H1 (cell line): Measurements from ENCODE around the gene AMPD3. TPM values are rescaled to one million over a fixed set of nuclear protein-coding genes. Genes with fewer than 3 reads are reported as not detected.

Source experiments
- CTCF ChIA-PET: fragments of 300-600 bp; sonication (Branson Sonifier 250); formaldehyde crosslinking; loops from one replicate; lab custom pipeline; 2021; ENCODE audit not compliant: partially characterized antibody; lab: Charles Lee
- POLR2A ChIA-PET: fragments of 300-600 bp; sonication (Branson Sonifier 250); formaldehyde crosslinking; loops from one replicate; lab custom pipeline; 2021; ENCODE audit warnings: inconsistent platforms; ENCODE audit not compliant: partially characterized antibody; lab: Charles Lee
- DNase-seq, 2 experiments: peaks; one replicate each; pipeline versions ENCODE4 v3.0.0 to v3.0.0-alpha.2; 2010 to 2022; ENCODE audit warnings: low spot score in 2 of 2, low read depth in 1 of 2, mixed read lengths in 1 of 2
- FAIRE-seq: peaks from 2 replicates; lab custom pipeline; 2011; peaks lifted over from hg19 to GRCh38; lab: Jason Lieb, UNC
- H2AFZ ChIP-seq: 2 replicates; pipeline ENCODE4 v1.8.1; 2012; ENCODE audit warnings: low read length, inconsistent platforms
- H2AK5ac ChIP-seq: 2 replicates; pipeline ENCODE4 v1.6.1; 2013; ENCODE audit warnings: low read depth, low read length
- H2BK120ac ChIP-seq: replicated peaks from 2 replicates; pipeline ENCODE3; 2013; ENCODE audit warnings: low read depth, low read length, inconsistent platforms
- H2BK12ac ChIP-seq: 2 replicates; pipeline ENCODE4 v1.6.1; 2013; ENCODE audit warnings: low read depth, low read length
- H2BK15ac ChIP-seq: 2 replicates; pipeline ENCODE4 v1.6.1; 2013; ENCODE audit warnings: low read length
- H2BK20ac ChIP-seq: 2 replicates; pipeline ENCODE4 v1.6.1; 2013; ENCODE audit warnings: low read length
- H2BK5ac ChIP-seq: 2 replicates; pipeline ENCODE4 v1.6.1; 2013; ENCODE audit warnings: low read depth, low read length
- H3K14ac ChIP-seq: 2 replicates; pipeline ENCODE4 v1.6.1; 2013; ENCODE audit warnings: inconsistent platforms; ENCODE audit not compliant: insufficient read length
- H3K18ac ChIP-seq: 2 replicates; pipeline ENCODE4 v1.6.1; 2013; ENCODE audit warnings: low read length; ENCODE audit errors: extremely low read depth
- H3K23ac ChIP-seq: 2 replicates; pipeline ENCODE4 v1.6.1; 2013; ENCODE audit warnings: inconsistent platforms; ENCODE audit not compliant: insufficient read length
- H3K23me2 ChIP-seq: 2 replicates; pipeline ENCODE4 v1.6.1; 2013; ENCODE audit warnings: low read depth, low read length
- H3K27ac ChIP-seq: 2 replicates; pipeline ENCODE4 v1.6.1; 2011; ENCODE audit warnings: low read depth, low read length, inconsistent platforms
- H3K27me3 ChIP-seq, 4 experiments: replicated peaks in 1 of 4; 1 replicate in 1 of 4; 2 replicates in 3 of 4; pipeline versions ENCODE4 v1.6.1 to v1.8.1; 2011 to 2013; ENCODE audit warnings: low read length in 3 of 4, mild to moderate bottlenecking in 3 of 4, inconsistent platforms in 2 of 4, mixed read lengths in 2 of 4, moderate library complexity in 1 of 4; ENCODE audit not compliant: control insufficient read depth in 3 of 4, insufficient read depth in 3 of 4; ENCODE audit errors: extremely low read depth in 1 of 4
- H3K36me3 ChIP-seq, 4 experiments: 2 replicates each; pipeline versions ENCODE4 v1.6.1 to v1.8.1; 2011 to 2013; ENCODE audit warnings: mild to moderate bottlenecking in 4 of 4, low read length in 3 of 4, moderate library complexity in 2 of 4, control low read depth in 1 of 4, inconsistent platforms in 1 of 4; ENCODE audit not compliant: insufficient read depth in 4 of 4, control insufficient read depth in 2 of 4
- H3K4ac ChIP-seq: replicated peaks from 2 replicates; pipeline ENCODE3; 2013; ENCODE audit warnings: low read length, low read depth, mixed read lengths, inconsistent platforms; ENCODE audit not compliant: insufficient read length
- H3K4me1 ChIP-seq, 4 experiments: replicated peaks in 1 of 4; 1 replicate in 1 of 4; 2 replicates in 3 of 4; pipeline versions ENCODE4 v1.6.1 to v1.8.1; 2011 to 2013; ENCODE audit warnings: low read length in 3 of 4, inconsistent platforms in 2 of 4, mixed read lengths in 1 of 4; ENCODE audit not compliant: insufficient read depth in 4 of 4, control insufficient read depth in 3 of 4
- H3K4me2 ChIP-seq, 2 experiments: 2 replicates each; pipeline versions ENCODE4 v1.6.1 to v1.8.1; 2011 to 2013; ENCODE audit warnings: low read depth in 2 of 2, low read length in 2 of 2, control low read depth in 1 of 2, inconsistent platforms in 1 of 2, mild to moderate bottlenecking in 1 of 2; ENCODE audit not compliant: insufficient read depth in 1 of 2
- H3K4me3 ChIP-seq, 4 experiments: fragments of 200-600, 300-600 bp in 1 of 4; sonication (generic), shearing (Covaris generic), sonication (Bioruptor Twin) in 1 of 4; 2 replicates each; pipeline versions ENCODE4 v1.5.1 to v1.8.1; 2011 to 2016; ENCODE audit warnings: low read length in 4 of 4, low read depth in 3 of 4, control low read depth in 2 of 4, inconsistent platforms in 2 of 4, mild to moderate bottlenecking in 2 of 4, mixed read lengths in 1 of 4, moderate library complexity in 1 of 4; ENCODE audit not compliant: insufficient read depth in 2 of 4; ENCODE audit errors: extremely low read depth in 1 of 4
- H3K56ac ChIP-seq: replicated peaks from 2 replicates; pipeline ENCODE3; 2013; ENCODE audit warnings: low read depth, mild to moderate bottlenecking, mixed read lengths, low read length, inconsistent platforms; ENCODE audit not compliant: insufficient read length
- H3K79me1 ChIP-seq: 2 replicates; pipeline ENCODE4 v1.6.1; 2013; ENCODE audit warnings: low read depth, low read length, control low read depth
- H3K79me2 ChIP-seq, 2 experiments: 2 replicates each; pipeline versions ENCODE4 v1.6.1 to v1.8.1; 2012 to 2013; ENCODE audit warnings: low read length in 2 of 2, mild to moderate bottlenecking in 2 of 2, inconsistent platforms in 1 of 2; ENCODE audit not compliant: insufficient read depth in 2 of 2, control insufficient read depth in 1 of 2
- H3K9ac ChIP-seq, 4 experiments: replicated peaks in 1 of 4; 1 replicate in 1 of 4; 2 replicates in 3 of 4; pipeline versions ENCODE4 v1.6.1 to v1.8.1; 2011 to 2013; ENCODE audit warnings: low read depth in 3 of 4, low read length in 3 of 4, control low read depth in 2 of 4, mild to moderate bottlenecking in 2 of 4, moderate library complexity in 2 of 4, inconsistent platforms in 1 of 4; ENCODE audit errors: extremely low read depth in 1 of 4
- H3K9me3 ChIP-seq, 2 experiments: 2 replicates each; pipeline versions ENCODE4 v1.6.1 to v1.8.1; 2012 to 2013; ENCODE audit warnings: mild to moderate bottlenecking in 2 of 2, moderate library complexity in 2 of 2, control low read depth in 1 of 2, inconsistent platforms in 1 of 2, low read depth in 1 of 2, low read length in 1 of 2, mixed read lengths in 1 of 2; ENCODE audit not compliant: insufficient read depth in 2 of 2
- H4K20me1 ChIP-seq, 2 experiments: replicated peaks in 1 of 2; 2 replicates each; pipeline versions ENCODE3 to v1.8.1; 2011 to 2013; ENCODE audit warnings: inconsistent platforms in 2 of 2, low read length in 2 of 2, mild to moderate bottlenecking in 1 of 2; ENCODE audit not compliant: insufficient read depth in 2 of 2, control insufficient read depth in 1 of 2
- H4K5ac ChIP-seq: 2 replicates; pipeline ENCODE4 v1.6.1; 2013; ENCODE audit warnings: low read length, low read depth, mixed read lengths, inconsistent platforms; ENCODE audit not compliant: insufficient read length
- H4K8ac ChIP-seq: 2 replicates; pipeline ENCODE4 v1.8.0; 2013; ENCODE audit warnings: mild to moderate bottlenecking, moderate library complexity, low read length, inconsistent platforms; ENCODE audit not compliant: insufficient read depth; ENCODE audit errors: extremely low read depth
- H4K91ac ChIP-seq: replicated peaks from 2 replicates; pipeline ENCODE3; 2013; ENCODE audit warnings: low read length, mixed read lengths, inconsistent platforms; ENCODE audit not compliant: insufficient read length
- CBX5 ChIP-seq: fragments of 300-800, 300-1000 bp; sonication (generic); IDR thresholded peaks from 2 replicates; pipeline ENCODE4 v1.7.1; 2016; ENCODE audit warnings: antibody characterized with exemption, low read length, low read depth
- CHD1 ChIP-seq: IDR thresholded peaks from 2 replicates; pipeline ENCODE4 v1.6.1; 2012; ENCODE audit warnings: low read depth, low read length, improper control_type of control experiment
- E2F6 ChIP-seq: IDR thresholded peaks from 2 replicates; pipeline ENCODE4 v1.6.1; 2012; ENCODE audit warnings: inconsistent platforms
- HDAC6 ChIP-seq: IDR thresholded peaks from one replicate; pipeline ENCODE4 v1.7.1; 2012; ENCODE audit warnings: low read depth, mild to moderate bottlenecking, inconsistent platforms, low read length, moderate library complexity
- KDM4A ChIP-seq: IDR thresholded peaks from one replicate; pipeline ENCODE4 v1.7.1; 2012; ENCODE audit warnings: low read depth, mild to moderate bottlenecking, moderate library complexity, low read length, inconsistent platforms; ENCODE audit not compliant: severe bottlenecking
- NRF1 ChIP-seq: IDR thresholded peaks from 2 replicates; pipeline ENCODE4 v1.6.1; 2011; ENCODE audit warnings: mild to moderate bottlenecking, low read depth, low read length, improper control_type of control experiment
- POU5F1 ChIP-seq: IDR thresholded peaks from 2 replicates; pipeline ENCODE4 v1.6.1; 2011; ENCODE audit warnings: low read depth, mild to moderate bottlenecking, low read length, moderate library complexity
- RAD21 ChIP-seq, 2 experiments: IDR thresholded peaks in 1 of 2; conservative IDR thresholded peaks in 1 of 2; 2 replicates each; pipeline ENCODE4 v1.6.1; 2011; ENCODE audit warnings: low read depth in 2 of 2, low read length in 2 of 2, improper control_type of control experiment in 1 of 2, inconsistent platforms in 1 of 2, mild to moderate bottlenecking in 1 of 2, moderate library complexity in 1 of 2
- RFX5 ChIP-seq: IDR thresholded peaks from 2 replicates; pipeline ENCODE4 v1.6.1; 2011; ENCODE audit warnings: low read depth, low read length, improper control_type of control experiment, borderline replicate concordance
- RNF2 ChIP-seq: fragments of 200-900, 300-1000 bp; sonication (generic); IDR thresholded peaks from 2 replicates; pipeline ENCODE4 v1.7.1; 2016; ENCODE audit warnings: borderline replicate concordance, low read depth, mild to moderate bottlenecking, antibody characterized with exemption, low read length; ENCODE audit not compliant: poor library complexity, severe bottlenecking; ENCODE audit errors: missing control alignments
- SIN3A ChIP-seq, 2 experiments: IDR thresholded peaks in 1 of 2; conservative IDR thresholded peaks in 1 of 2; 2 replicates each; pipeline ENCODE4 v1.6.1; 2011 to 2012; ENCODE audit warnings: low read length in 2 of 2, improper control_type of control experiment in 1 of 2, low read depth in 1 of 2, mild to moderate bottlenecking in 1 of 2
- SP2 ChIP-seq: IDR thresholded peaks from 2 replicates; pipeline ENCODE4 v1.6.1; 2012; ENCODE audit warnings: mild to moderate bottlenecking, low read length, inconsistent platforms
- YY1 ChIP-seq: IDR thresholded peaks from 2 replicates; pipeline ENCODE4 v1.6.1; 2011; ENCODE audit warnings: low read depth, mild to moderate bottlenecking, low read length
- WGBS, 2 experiments: shearing (Covaris generic) in 1 of 2; methylation state at CpG; one replicate each; pipeline versions ENCODE4 v1.1.6 to v1.1.7; 2013 to 2015; ENCODE audit warnings: low lambda C conversion rate in 2 of 2, mixed read lengths in 2 of 2, inconsistent platforms in 1 of 2, low coverage in 1 of 2, missing lambda C conversion rate in 1 of 2; ENCODE audit not compliant: insufficient replicate concordance in 2 of 2, insufficient coverage in 1 of 2, insufficient read length in 1 of 2; ENCODE audit errors: extremely low coverage in 1 of 2, missing lambda C conversion rate in 1 of 2; 5-methylcytosine and 5-hydroxymethylcytosine counted together
- polyA plus RNA-seq, 7 experiments: library from polyadenylated mRNA; depleted of rRNA in 3 of 7; stranded (reverse) in 5 of 7; unstranded in 2 of 7; fragments of >200 nt in 5 of 7; fragments of 200-250 nt in 2 of 7; gene quantifications; 1 replicate in 5 of 7; 2 replicates in 1 of 7; 4 replicates in 1 of 7; pipeline versions ENCODE4 v1.2.1 to v1.2.3, GENCODE V29; 2011 to 2013; ENCODE audit warnings: missing spikeins in 2 of 7, mixed read lengths in 2 of 7
- total RNA-seq: library from RNA; stranded (reverse); fragmentation: NEBNext Ultra II Directional; extraction: Animal tissue kit (Norgen Biotek cat#: 25700); gene quantifications from 2 replicates; pipeline ENCODE4 v1.2.1, GENCODE V29; 2021

Gene AMPD3
- total and polyA plus RNA-seq, 2 of the 8 experiments (the other 6 are each of a cell fraction or from before 2014, with no cell fraction given) = 4.0 to 6.3 TPM

- Histone ChIP-seq H4K91ac (no peak overlapping the region), H3K4me3 (no peak overlapping the region), H3K4me2 (no peak overlapping the region), H3K18ac (no peak overlapping the region), H2BK12ac (no peak overlapping the region), H3K79me2 (no peaks in the 10 kb centered on the region), H4K5ac (no peak overlapping the region), H3K4ac (no peak overlapping the region), H2BK5ac (no peak overlapping the region), H2AFZ (no peak overlapping the region), H3K56ac (no peak overlapping the region), H3K9me3 (no peaks in the 10 kb centered on the region), H3K36me3 (peaks cover 0 to 3% (median under 1%) of the 10 kb centered on the region in 4 experiments; a peak in 1 of 8 replicates), H3K9ac (no peak overlapping the region), H3K23me2 (no peaks in the 10 kb centered on the region), H3K4me1 (peaks cover 2 to 7% (median 6%) of the 10 kb centered on the region in 4 experiments; a peak in 4 of 7 replicates), H2BK15ac (no peak overlapping the region), H3K23ac (no peak overlapping the region), H3K27ac (no peak overlapping the region), H2BK20ac (no peak overlapping the region), H2AK5ac (no peak overlapping the region), H3K14ac (no peak overlapping the region), H2BK120ac (no peak overlapping the region), H3K79me1 (no peaks in the 10 kb centered on the region), H3K27me3 (no peaks in the 10 kb centered on the region), H4K20me1 (no peaks in the 10 kb centered on the region), H4K8ac (no peak overlapping the region)
- 92% methylated on average over 2 of the region's 2 CpGs; no CpG with 5 or more reads in 1 of the 2 experiments for WGBS, 2 experiments
- POLR2A ChIA-PET = no interaction called here
- no peak for FAIRE-seq
- CTCF ChIA-PET = interaction anchor here (1.2 to 1.7 kb wide), 5 partner anchors 11 to 104 kb away, joined by 3 to 6 read pairs (median 3); partner anchors contain the start of gene AMPD3
- no peak for DNase-seq
- TF ChIP-seq RFX5 (no peak), SP2 (no peak), HDAC6 (no peak), RNF2 (no peak), RAD21 (IDR thresholded peaks at IDR 0.05 in 1 of 2, conservative IDR thresholded peaks at IDR 0.05 in 1 of 2; ENCODE audit: low read depth in 2 of 2, low read length in 2 of 2) (no peak), E2F6 (no peak), NRF1 (no peak), POU5F1 (no peak), YY1 (no peak), CBX5 (no peak), CHD1 (no peak), KDM4A (no peak), SIN3A (conservative IDR thresholded peaks at IDR 0.05 in 1 of 2, IDR thresholded peaks at IDR 0.05 in 1 of 2; ENCODE audit: low read depth in 1 of 2, low read length in 2 of 2) (no peak)
Observed at GRCh38 chr11:10514709-10515108, 59.6 kb downstream of the AMPD3 start.
